Sigmoid colon (tissue), 3 donors: ENCODE measurements around the gene IL15RA.

Experiments
- CTCF ChIP-seq, 4 experiments: fragments of 450-650 bp in 3 of 4; fragments of 200-600 bp in 1 of 4; IDR thresholded peaks; one replicate each; pipeline ENCODE4 v1.5.1; 2016 to 2019; ENCODE audit warnings: antibody characterized with exemption in 4 of 4, mild to moderate bottlenecking in 3 of 4, moderate library complexity in 2 of 4
- POLR2A ChIP-seq, 2 donors: fragments of 450-650 bp; IDR thresholded peaks; one replicate each; pipeline ENCODE4 v1.6.1; 2016; ENCODE audit warnings: antibody characterized with exemption in 2 of 2, mild to moderate bottlenecking in 2 of 2, moderate library complexity in 2 of 2

- TF ChIP-seq CTCF (IDR thresholded peaks at IDR 0.05) (no peak), POLR2A (IDR thresholded peaks at IDR 0.05) (no peak)
Observed at GRCh38 chr10:6018422-6018821, 41.1 kb upstream of the IL15RA start.
